ENCODE data around the gene RAB4A. TPM values are rescaled to one million over a fixed set of nuclear protein-coding genes. Genes with fewer than 3 reads are reported as not detected.

Gene RAB4A
- polyA plus RNA-seq, 3 donors, result 22.3 to 34.8 (median 34.5) TPM

DNA sequence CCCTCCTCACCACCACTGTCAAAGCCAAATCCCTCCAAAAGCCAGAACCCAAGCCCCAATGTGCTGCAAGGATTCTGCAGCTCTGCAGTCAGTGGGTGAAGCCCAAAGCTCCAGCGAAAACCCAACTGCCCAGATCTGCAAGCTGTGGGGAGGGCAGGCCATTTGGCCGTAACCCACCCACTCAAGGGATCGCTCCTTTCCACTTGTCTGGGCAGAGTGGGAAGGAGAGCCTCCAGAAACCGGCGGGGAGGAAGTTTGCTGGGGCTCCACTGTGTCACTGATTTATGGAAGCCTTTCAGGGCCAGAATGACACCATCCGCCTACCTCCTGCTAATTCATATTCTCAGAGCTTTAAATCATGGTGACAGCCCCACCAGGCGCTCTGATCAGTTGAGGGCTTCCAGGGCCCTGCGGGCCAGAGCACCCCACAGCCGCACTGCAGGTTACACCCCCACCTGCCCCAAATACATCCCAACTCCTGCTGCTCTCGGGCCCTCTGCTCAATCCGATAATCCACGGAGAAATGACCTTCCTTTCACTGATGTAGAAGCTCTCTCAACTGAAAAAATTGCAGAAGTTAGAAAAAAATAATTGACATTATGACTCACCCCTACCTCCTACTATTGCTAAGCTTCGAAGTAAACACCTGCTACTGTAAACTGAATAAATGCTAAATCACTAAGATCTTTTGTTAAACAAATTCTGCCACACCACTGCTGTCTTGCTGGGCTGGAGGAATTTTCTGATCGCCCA, 40.6 kb upstream of the RAB4A start:
- no peaks in the 10 kb centered on the region for H3K9me3 ChIP-seq (replicated peaks in 1 of 2; ENCODE audit: control insufficient read depth in 1 of 2, insufficient read depth in 1 of 2, low read length in 2 of 2)
- no peak overlapping the region for H3K4me2 ChIP-seq (replicated peaks; ENCODE audit: extremely low read depth, low read length, poor library complexity, severe bottlenecking)
- H3K27me3 ChIP-seq (ENCODE audit: control insufficient read depth in 2 of 2, insufficient read depth in 2 of 2, low read length in 2 of 2), result no peaks in the 10 kb centered on the region
- intact Hi-C loops (cut with micrococcal nuclease), result no loop called here
- H3K9ac ChIP-seq (ENCODE audit: insufficient read depth, low read length, poor library complexity, severe bottlenecking), result no peak overlapping the region
- peak overlapping the region; percentile 22 to 23 for H3K27ac ChIP-seq (ENCODE audit: low read depth in 1 of 2, low read length in 2 of 2)
- 21% methylated on average over 9 of the region's 14 CpGs for WGBS (ENCODE audit: insufficient coverage)
- Mint-ChIP-seq H3K27me3 (ENCODE audit: low read depth in 3 of 3) (peaks cover 2 to 10% (median 4%) of the 10 kb centered on the region in 3 donors), H3K9me3 (no peaks in the 10 kb centered on the region), H3K27ac (peak overlapping the region; percentile 26 to 84 (median 69)), H3K4me1 (peaks cover 37% of the 10 kb centered on the region), H3K4me3 (peak overlapping the region in 1 of 2 donors; percentile 64), H3K36me3 (no peaks in the 10 kb centered on the region)
- peak overlapping the region in 1 of 3 experiments; percentile 7 for H3K4me3 ChIP-seq (replicated peaks in 1 of 3; ENCODE audit: low read depth in 2 of 3, low read length in 3 of 3)
- no peaks in the 10 kb centered on the region for H3K36me3 ChIP-seq (replicated peaks in 1 of 2; ENCODE audit: control insufficient read depth in 1 of 2, insufficient read depth in 2 of 2, low read length in 2 of 2)
- H3K79me2 ChIP-seq (ENCODE audit: insufficient read depth, low read length), result no peaks in the 10 kb centered on the region
- no peak overlapping the region for H2AFZ ChIP-seq (ENCODE audit: insufficient read depth, low read depth, low read length, poor library complexity, severe bottlenecking)
- TF ChIP-seq CTCF (IDR thresholded peaks at IDR 0.05), result no peak
- peaks cover 24 to 30% of the 10 kb centered on the region in 2 donors for H3K4me1 ChIP-seq (ENCODE audit: control insufficient read depth in 1 of 2, insufficient read depth in 2 of 2, low read length in 2 of 2)
- no peaks in the 10 kb centered on the region for H4K20me1 ChIP-seq (ENCODE audit: insufficient read depth, low read length)
- peak in 2 of 3 donors; percentile 54 to 55 for DNase-seq

DNA sequence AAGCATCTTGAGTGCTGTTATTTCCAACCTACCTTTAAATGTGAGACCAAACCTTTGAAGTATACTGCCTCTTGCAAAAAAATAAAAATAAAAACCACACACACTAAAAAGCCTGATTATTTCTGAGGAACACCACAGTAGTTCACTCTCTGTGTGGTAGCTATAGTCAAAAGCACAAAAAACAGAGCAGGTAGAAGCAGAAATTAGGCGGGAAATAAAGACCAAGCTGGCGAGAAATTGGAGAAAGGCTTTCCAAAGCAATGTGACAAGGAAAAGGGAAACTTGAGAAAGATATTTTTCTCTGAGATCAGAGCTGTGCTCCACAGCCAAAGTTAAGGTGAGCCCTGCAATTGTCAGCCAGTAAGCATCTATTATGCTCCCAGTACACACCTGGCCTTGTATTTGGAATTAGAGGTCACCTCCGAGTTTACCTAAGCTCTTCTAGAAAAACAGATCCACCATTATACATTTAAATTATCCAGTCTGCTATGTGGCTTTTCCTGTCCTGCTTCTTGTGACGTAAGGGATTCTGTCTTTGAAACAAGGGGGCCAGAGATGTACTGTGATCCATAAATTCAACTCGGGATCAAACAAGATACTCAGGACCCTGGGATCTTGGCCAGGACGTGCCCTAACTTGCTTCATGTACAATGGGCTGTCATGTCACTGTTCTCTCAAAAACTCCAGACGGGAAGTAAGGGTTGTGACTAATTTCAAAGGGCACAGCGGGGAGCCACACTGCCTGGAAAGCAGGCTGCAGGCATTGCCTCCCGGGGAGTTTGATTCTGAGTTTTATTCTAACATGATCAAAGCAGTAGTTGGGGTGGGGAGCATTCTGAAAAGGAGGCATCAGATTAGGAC, 39.8 kb upstream of the RAB4A start:
- Mint-ChIP-seq H3K4me1 (peaks cover 37% of the 10 kb centered on the region), H3K27me3 (ENCODE audit: low read depth in 3 of 3) (peaks cover 2 to 11% (median 4%) of the 10 kb centered on the region in 3 donors), H3K9me3 (no peaks in the 10 kb centered on the region), H3K27ac (peak overlapping the region in 3 of 7 donors; percentile 34 to 43 (median 37)), H3K36me3 (no peaks in the 10 kb centered on the region), H3K4me3 (no peak overlapping the region)
- no peaks in the 10 kb centered on the region for H3K27me3 ChIP-seq (ENCODE audit: control insufficient read depth in 2 of 2, insufficient read depth in 2 of 2, low read length in 2 of 2)
- no peak overlapping the region for H3K9ac ChIP-seq (ENCODE audit: insufficient read depth, low read length, poor library complexity, severe bottlenecking)
- H3K9me3 ChIP-seq (replicated peaks in 1 of 2; ENCODE audit: control insufficient read depth in 1 of 2, insufficient read depth in 1 of 2, low read length in 2 of 2), result no peaks in the 10 kb centered on the region
- intact Hi-C loops (cut with micrococcal nuclease), result no loop called here
- no peak overlapping the region for H3K4me2 ChIP-seq (replicated peaks; ENCODE audit: extremely low read depth, low read length, poor library complexity, severe bottlenecking)
- no peak for TF ChIP-seq CTCF (IDR thresholded peaks at IDR 0.05)
- H3K79me2 ChIP-seq (ENCODE audit: insufficient read depth, low read length), result no peaks in the 10 kb centered on the region
- no peak overlapping the region for H3K4me3 ChIP-seq (replicated peaks in 1 of 3; ENCODE audit: low read depth in 2 of 3, low read length in 3 of 3)
- DNase-seq, result peak in 2 of 3 donors; percentile 16 to 56
- WGBS (ENCODE audit: insufficient coverage), result 84% methylated on average over 4 of the region's 9 CpGs
- no peak overlapping the region for H3K27ac ChIP-seq (ENCODE audit: low read depth in 1 of 2, low read length in 2 of 2)
- peaks cover 24 to 30% of the 10 kb centered on the region in 2 donors for H3K4me1 ChIP-seq (ENCODE audit: control insufficient read depth in 1 of 2, insufficient read depth in 2 of 2, low read length in 2 of 2)
- H4K20me1 ChIP-seq (ENCODE audit: insufficient read depth, low read length), result no peaks in the 10 kb centered on the region
- H2AFZ ChIP-seq (ENCODE audit: insufficient read depth, low read depth, low read length, poor library complexity, severe bottlenecking), result no peak overlapping the region
- no peaks in the 10 kb centered on the region for H3K36me3 ChIP-seq (replicated peaks in 1 of 2; ENCODE audit: control insufficient read depth in 1 of 2, insufficient read depth in 2 of 2, low read length in 2 of 2)

Data from CD14-positive monocyte (primary cell).